ENCODE results near the gene PHF3.
"Not testable (repeated sequence)": the region's sequence is repeated elsewhere in the genome, so short reads cannot be mapped to it uniquely, and the experiment has no call there.

PHF3 gene

DNA sequence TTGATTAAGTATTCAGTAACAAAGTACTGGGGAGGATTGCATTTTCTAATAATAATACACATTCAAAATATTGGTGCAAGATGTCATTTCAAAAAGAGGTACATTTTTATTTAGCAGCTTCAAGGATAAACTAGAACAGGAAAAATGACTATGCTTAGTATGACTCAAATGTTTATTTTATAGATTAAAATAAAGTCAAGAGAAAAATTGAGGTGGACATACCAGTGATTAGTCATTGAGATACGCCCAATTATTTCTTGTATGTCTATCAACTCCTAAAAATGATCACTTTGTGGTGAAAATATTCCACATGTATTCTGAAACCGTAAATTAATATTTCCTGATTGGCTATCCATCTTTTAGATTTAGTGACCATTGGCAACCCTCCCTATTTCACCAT is 96.7 kb downstream of the PHF3 start:
- no peak for DNase-seq (ENCODE audit: extremely low read depth, insufficient read length)
- Histone ChIP-seq H3K4me3 (replicated peaks; ENCODE audit: low read depth, low read length) (no peak overlapping the region), H3K27me3 (replicated peaks; ENCODE audit: control insufficient read depth, insufficient read depth, low read length) (no peaks in the 10 kb centered on the region), H3K36me3 (ENCODE audit: control insufficient read depth, insufficient read depth, low read length) (no peaks in the 10 kb centered on the region)
- TF ChIP-seq, protein P1, sequence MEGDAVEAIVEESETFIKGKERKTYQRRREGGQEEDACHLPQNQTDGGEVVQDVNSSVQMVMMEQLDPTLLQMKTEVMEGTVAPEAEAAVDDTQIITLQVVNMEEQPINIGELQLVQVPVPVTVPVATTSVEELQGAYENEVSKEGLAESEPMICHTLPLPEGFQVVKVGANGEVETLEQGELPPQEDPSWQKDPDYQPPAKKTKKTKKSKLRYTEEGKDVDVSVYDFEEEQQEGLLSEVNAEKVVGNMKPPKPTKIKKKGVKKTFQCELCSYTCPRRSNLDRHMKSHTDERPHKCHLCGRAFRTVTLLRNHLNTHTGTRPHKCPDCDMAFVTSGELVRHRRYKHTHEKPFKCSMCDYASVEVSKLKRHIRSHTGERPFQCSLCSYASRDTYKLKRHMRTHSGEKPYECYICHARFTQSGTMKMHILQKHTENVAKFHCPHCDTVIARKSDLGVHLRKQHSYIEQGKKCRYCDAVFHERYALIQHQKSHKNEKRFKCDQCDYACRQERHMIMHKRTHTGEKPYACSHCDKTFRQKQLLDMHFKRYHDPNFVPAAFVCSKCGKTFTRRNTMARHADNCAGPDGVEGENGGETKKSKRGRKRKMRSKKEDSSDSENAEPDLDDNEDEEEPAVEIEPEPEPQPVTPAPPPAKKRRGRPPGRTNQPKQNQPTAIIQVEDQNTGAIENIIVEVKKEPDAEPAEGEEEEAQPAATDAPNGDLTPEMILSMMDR (IDR thresholded peaks at IDR 0.05; ENCODE audit: insufficient read depth, low read length, poor library complexity, severe bottlenecking): no peak

DNA sequence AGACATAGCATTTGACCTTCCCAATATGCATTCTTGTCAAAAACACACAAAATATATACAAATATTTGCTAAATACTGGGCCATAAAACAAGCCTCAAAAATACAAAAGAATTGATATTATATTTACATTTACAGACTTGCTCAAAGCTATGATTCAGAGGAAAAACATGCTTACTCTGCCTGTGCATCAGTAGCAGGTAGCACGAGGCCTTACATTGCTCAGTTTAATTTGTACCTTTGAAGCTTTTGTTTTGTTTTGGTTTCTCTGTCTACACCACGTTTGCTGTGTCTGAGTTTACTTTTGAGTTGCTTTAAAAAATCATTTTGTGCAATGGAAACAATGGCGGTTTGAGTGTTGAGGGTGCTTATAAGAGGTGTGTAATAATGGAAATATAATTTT is 99.3 kb downstream of the PHF3 start:
- Histone ChIP-seq H3K36me3 (ENCODE audit: control insufficient read depth, insufficient read depth, low read length) (no peaks in the 10 kb centered on the region), H3K27me3 (replicated peaks; ENCODE audit: control insufficient read depth, insufficient read depth, low read length) (no peaks in the 10 kb centered on the region), H3K4me3 (replicated peaks; ENCODE audit: low read depth, low read length) (no peak overlapping the region)
- TF ChIP-seq, protein P1 (IDR thresholded peaks at IDR 0.05; ENCODE audit: insufficient read depth, low read length, poor library complexity, severe bottlenecking): no peak
- DNase-seq (ENCODE audit: extremely low read depth, insufficient read length): no peak

DNA sequence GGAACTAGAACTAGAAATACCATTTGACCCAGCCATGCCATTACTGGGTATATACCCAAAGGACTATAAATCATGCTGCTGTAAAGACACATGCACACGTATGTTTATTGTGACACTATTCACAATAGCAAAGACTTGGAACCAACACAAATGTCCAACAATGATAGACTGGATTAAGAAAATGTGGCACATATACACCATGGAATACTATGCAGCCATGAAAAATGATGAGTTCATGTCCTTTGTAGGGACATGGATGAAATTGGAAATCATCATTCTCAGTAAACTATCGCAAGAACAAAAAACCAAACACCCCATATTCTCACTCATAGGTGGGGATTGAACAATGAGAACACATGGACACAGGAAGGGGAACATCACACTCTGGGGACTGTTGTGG is 102.6 kb downstream of the PHF3 start:
- not testable (repeated sequence) for H3K4me3 ChIP-seq (replicated peaks; ENCODE audit: low read depth, low read length); H3K27me3 ChIP-seq (replicated peaks; ENCODE audit: control insufficient read depth, insufficient read depth, low read length); H3K36me3 ChIP-seq (ENCODE audit: control insufficient read depth, insufficient read depth, low read length); DNase-seq (ENCODE audit: extremely low read depth, insufficient read length)

DNA sequence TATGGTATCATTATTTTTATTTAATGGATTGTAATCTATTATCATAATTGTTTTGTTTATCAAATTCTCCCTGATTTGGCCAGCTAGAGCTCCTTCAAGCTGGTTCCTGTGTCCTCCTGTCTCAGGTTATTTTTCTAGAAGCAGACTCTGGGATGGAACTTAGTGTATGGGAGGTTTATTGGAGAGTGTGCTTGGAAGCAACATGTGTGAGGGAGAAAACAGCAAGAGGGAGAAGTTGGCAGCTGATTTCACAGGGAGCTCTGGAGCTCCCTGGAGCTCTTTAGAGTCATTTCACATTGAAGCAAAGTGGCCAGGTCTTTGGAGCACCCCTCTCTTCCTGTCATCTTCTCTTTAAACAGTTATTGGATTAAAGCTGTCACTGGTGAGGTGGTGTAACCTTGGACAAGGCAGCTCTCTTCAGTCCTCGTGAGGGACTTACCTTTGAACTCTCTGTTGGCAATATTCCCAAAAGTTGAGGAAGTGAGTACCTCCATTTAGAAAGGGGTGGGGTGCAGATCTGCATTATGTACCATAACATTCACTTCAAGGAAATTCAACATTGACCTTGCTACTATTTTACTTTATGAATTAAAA is 103.6 kb downstream of the PHF3 start:
- TF ChIP-seq, protein P1 (IDR thresholded peaks at IDR 0.05; ENCODE audit: insufficient read depth, low read length, poor library complexity, severe bottlenecking): no peak
- H3K36me3 ChIP-seq (ENCODE audit: control insufficient read depth, insufficient read depth, low read length): no peaks in the 10 kb centered on the region
- no peak for DNase-seq (ENCODE audit: extremely low read depth, insufficient read length)

DNA sequence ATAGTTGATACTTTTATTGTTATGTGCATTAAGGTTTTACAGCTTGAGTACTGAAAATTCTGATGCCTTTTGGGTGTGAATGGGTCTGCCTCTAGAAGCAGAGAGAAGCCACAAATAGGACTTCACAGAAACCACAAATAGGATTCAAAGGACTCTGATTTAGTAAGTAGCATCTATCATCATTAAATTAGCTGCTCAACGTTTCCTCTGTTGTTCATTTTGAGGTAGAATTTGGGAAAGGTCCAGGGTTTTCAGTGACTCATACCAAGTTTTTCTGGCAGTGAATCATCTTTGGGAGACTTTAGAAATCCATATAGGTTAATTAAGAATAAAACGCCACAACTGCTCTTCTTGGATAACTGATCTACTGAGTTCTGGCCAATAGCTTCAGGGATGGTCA is 105.1 kb downstream of the PHF3 start:
- TF ChIP-seq, protein P1 (IDR thresholded peaks at IDR 0.05; ENCODE audit: insufficient read depth, low read length, poor library complexity, severe bottlenecking): no peak
- no peaks in the 10 kb centered on the region for H3K36me3 ChIP-seq (ENCODE audit: control insufficient read depth, insufficient read depth, low read length)
- H3K4me3 ChIP-seq (replicated peaks; ENCODE audit: low read depth, low read length): no peak overlapping the region
- H3K27me3 ChIP-seq (replicated peaks; ENCODE audit: control insufficient read depth, insufficient read depth, low read length): no peaks in the 10 kb centered on the region
- no peak for DNase-seq (ENCODE audit: extremely low read depth, insufficient read length)

More for the DNA sequence above, 103.6 kb downstream of the PHF3 start:
- H3K27me3 ChIP-seq (replicated peaks; ENCODE audit: control insufficient read depth, insufficient read depth, low read length): no peaks in the 10 kb centered on the region
- H3K4me3 ChIP-seq (replicated peaks; ENCODE audit: low read depth, low read length): no peak overlapping the region

DNA sequence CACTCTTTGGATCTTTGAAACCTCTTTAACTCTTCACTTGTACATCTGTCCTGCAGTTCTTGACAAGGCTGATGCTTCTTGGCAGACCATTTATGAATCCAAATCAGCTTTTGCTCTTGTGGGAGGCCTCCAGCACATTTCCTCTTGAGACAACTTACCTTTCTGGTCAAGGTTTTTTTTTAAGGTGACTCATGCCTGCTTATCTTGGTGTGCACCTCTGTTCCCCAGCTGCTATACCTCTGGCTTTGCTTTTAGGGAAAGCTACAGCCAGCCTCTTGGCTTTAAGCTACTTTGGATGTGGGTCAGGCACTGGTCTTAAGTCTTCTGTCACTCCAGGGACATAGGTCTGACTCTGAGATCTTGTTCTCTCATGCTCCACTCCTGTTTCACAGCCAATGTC is 106.5 kb downstream of the PHF3 start:
- no peaks in the 10 kb centered on the region for H3K27me3 ChIP-seq (replicated peaks; ENCODE audit: control insufficient read depth, insufficient read depth, low read length)
- TF ChIP-seq, protein P1 (IDR thresholded peaks at IDR 0.05; ENCODE audit: insufficient read depth, low read length, poor library complexity, severe bottlenecking): no peak
- no peaks in the 10 kb centered on the region for H3K36me3 ChIP-seq (ENCODE audit: control insufficient read depth, insufficient read depth, low read length)
- DNase-seq (ENCODE audit: extremely low read depth, insufficient read length): no peak
- H3K4me3 ChIP-seq (replicated peaks; ENCODE audit: low read depth, low read length): no peak overlapping the region

Measured in GM06990 (cell line).